ENCODE data around the gene RXRB. TPM values are rescaled to one million over a fixed set of nuclear protein-coding genes. Genes with fewer than 3 reads are reported as not detected.

RXRB gene
- total and polyA plus RNA-seq, 2 of the 8 experiments (the other 6 are each of a cell fraction or from before 2014, with no cell fraction given), result 13.0 to 18.1 TPM

DNA sequence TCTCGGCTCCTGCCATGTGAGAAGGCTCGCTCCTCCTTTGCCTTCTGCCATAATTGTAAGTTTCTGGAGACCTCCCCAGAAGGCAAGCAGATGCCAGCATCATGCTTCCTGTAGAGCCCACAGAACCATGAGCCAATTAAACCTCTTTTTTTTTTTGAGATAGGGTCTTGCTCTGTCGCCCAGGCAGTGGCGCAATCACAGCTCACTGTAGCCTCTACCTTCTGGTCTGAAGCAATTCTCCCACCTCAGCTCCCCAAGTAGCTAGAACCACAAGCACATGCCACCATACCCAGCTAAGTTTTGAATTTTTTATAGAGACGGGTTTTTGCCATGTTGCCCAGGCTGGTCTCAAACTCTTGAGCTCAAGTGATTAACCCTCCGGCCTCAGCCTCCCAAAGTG, 36.4 kb upstream of the RXRB start:
- H3K27me3 ChIP-seq (replicated peaks in 1 of 4; ENCODE audit: control insufficient read depth in 3 of 4, extremely low read depth in 1 of 4, insufficient read depth in 3 of 4, low read length in 3 of 4), result peaks cover 0 to 3% (median 0%) of the 10 kb centered on the region in 4 experiments; a peak in 1 of 7 replicates
- H2BK5ac ChIP-seq (ENCODE audit: low read depth, low read length), result no peak overlapping the region
- DNase-seq (ENCODE audit: low read depth in 1 of 2, low spot score in 2 of 2), result no peak
- H2BK15ac ChIP-seq (ENCODE audit: low read length), result no peak overlapping the region
- no peak overlapping the region for H2BK20ac ChIP-seq (ENCODE audit: low read length)
- no peak overlapping the region for H4K5ac ChIP-seq (ENCODE audit: insufficient read length, low read depth, low read length)
- ChIA-PET POLR2A (ENCODE audit: partially characterized antibody) (no interaction called here), CTCF (ENCODE audit: partially characterized antibody) (interaction anchor here (0.6 to 11.0 kb wide), 3 partner anchors 12 to 28 kb away, joined by 3 to 107 read pairs (median 4); partner anchors contain the start of gene RING1)
- H3K27ac ChIP-seq (ENCODE audit: low read depth, low read length), result no peak overlapping the region
- no peaks in the 10 kb centered on the region; the same call in 1 of the 2 replicates for H3K23me2 ChIP-seq (ENCODE audit: low read depth, low read length)
- H3K23ac ChIP-seq (ENCODE audit: insufficient read length), result no peak overlapping the region
- no peaks in the 10 kb centered on the region for H3K36me3 ChIP-seq (ENCODE audit: control insufficient read depth in 2 of 4, insufficient read depth in 4 of 4, low read length in 3 of 4)
- no peak overlapping the region for H3K4me2 ChIP-seq (ENCODE audit: insufficient read depth in 1 of 2, low read depth in 2 of 2, low read length in 2 of 2)
- FAIRE-seq, result no peak
- H3K79me1 ChIP-seq (ENCODE audit: low read depth, low read length), result no peaks in the 10 kb centered on the region
- no peaks in the 10 kb centered on the region for H4K20me1 ChIP-seq (replicated peaks in 1 of 2; ENCODE audit: control insufficient read depth in 1 of 2, insufficient read depth in 2 of 2, low read length in 2 of 2)
- H3K4ac ChIP-seq (replicated peaks; ENCODE audit: insufficient read length, low read depth, low read length), result no peak overlapping the region
- no peak for TF ChIP-seq GABPA (IDR thresholded peaks at IDR 0.05; ENCODE audit: borderline replicate concordance, insufficient read depth, low read length)
- TF ChIP-seq MAFK (IDR thresholded peaks at IDR 0.05; ENCODE audit: low read depth, low read length), result no peak
- TF ChIP-seq CEBPB (IDR thresholded peaks at IDR 0.05; ENCODE audit: low read depth, low read length), result no peak
- no peak for TF ChIP-seq RAD21 (IDR thresholded peaks at IDR 0.05 in 1 of 2, conservative IDR thresholded peaks at IDR 0.05 in 1 of 2; ENCODE audit: low read depth in 2 of 2, low read length in 2 of 2)
- no peak for TF ChIP-seq BACH1 (IDR thresholded peaks at IDR 0.05; ENCODE audit: low read length)
- H3K14ac ChIP-seq (ENCODE audit: insufficient read length), result no peak overlapping the region
- no peak overlapping the region for H3K56ac ChIP-seq (replicated peaks; ENCODE audit: insufficient read length, low read depth, low read length)
- H3K79me2 ChIP-seq (ENCODE audit: control insufficient read depth in 1 of 2, insufficient read depth in 2 of 2, low read length in 2 of 2), result no peaks in the 10 kb centered on the region
- H2BK12ac ChIP-seq (ENCODE audit: low read depth, low read length), result no peak overlapping the region
- 97% methylated on average over 6 of the region's 6 CpGs; no CpG with 5 or more reads in 1 of the 2 experiments for WGBS, 2 experiments (ENCODE audit: extremely low coverage in 1 of 2, insufficient coverage in 1 of 2, insufficient read length in 1 of 2, insufficient replicate concordance in 2 of 2, low coverage in 1 of 2, low lambda C conversion rate in 2 of 2, missing lambda C conversion rate in 1 of 2)
- H4K91ac ChIP-seq (replicated peaks; ENCODE audit: insufficient read length, low read length), result no peak overlapping the region
- no peak overlapping the region for H2AK5ac ChIP-seq (ENCODE audit: low read depth, low read length)
- H3K9me3 ChIP-seq (ENCODE audit: insufficient read depth in 2 of 2, low read depth in 1 of 2, low read length in 1 of 2), result no peaks in the 10 kb centered on the region
- peaks cover 0 to 3% (median 2%) of the 10 kb centered on the region in 4 experiments; a peak in 3 of 7 replicates for H3K4me1 ChIP-seq (replicated peaks in 1 of 4; ENCODE audit: control insufficient read depth in 3 of 4, insufficient read depth in 4 of 4, low read length in 3 of 4)
- H4K8ac ChIP-seq (ENCODE audit: extremely low read depth, insufficient read depth, low read length), result no peak overlapping the region
- H3K4me3 ChIP-seq (ENCODE audit: extremely low read depth in 1 of 4, insufficient read depth in 2 of 4, low read depth in 3 of 4, low read length in 4 of 4), result no peak overlapping the region
- H3K9ac ChIP-seq (replicated peaks in 1 of 4; ENCODE audit: extremely low read depth in 1 of 4, low read depth in 3 of 4, low read length in 3 of 4), result no peak overlapping the region
- no peak overlapping the region for H2AFZ ChIP-seq (ENCODE audit: low read length)
- no peak overlapping the region for H2BK120ac ChIP-seq (replicated peaks; ENCODE audit: low read depth, low read length)
- H3K18ac ChIP-seq (ENCODE audit: extremely low read depth, low read length), result no peak overlapping the region

Measured in H1 (cell line).